ENCODE results near the gene PRPF19.

PRPF19 gene

GRCh38 chr11:60855726-60856633, 50.4 kb downstream of the PRPF19 start, which contains the start of gene PTGDR2:
Gene PTGDR2 (minus strand): TSS chr11:60855950. CDS start chr11:60853722, 2,228 bp downstream.
- no peak for DNase-seq

GRCh38 chr11:60854847-60855725, 51.3 kb downstream of the PRPF19 start:
- DNase-seq, result no peak

GRCh38 chr11:60854140-60854846, 52.1 kb downstream of the PRPF19 start:
- no peak for DNase-seq

GRCh38 chr11:60852982-60853950, 53.1 kb downstream of the PRPF19 start:
- no peak for DNase-seq

GRCh38 chr11:60852117-60852981, 54.0 kb downstream of the PRPF19 start:
- DNase-seq, result no peak

GRCh38 chr11:60851327-60852104, 54.9 kb downstream of the PRPF19 start:
- DNase-seq, result no peak

DNA sequence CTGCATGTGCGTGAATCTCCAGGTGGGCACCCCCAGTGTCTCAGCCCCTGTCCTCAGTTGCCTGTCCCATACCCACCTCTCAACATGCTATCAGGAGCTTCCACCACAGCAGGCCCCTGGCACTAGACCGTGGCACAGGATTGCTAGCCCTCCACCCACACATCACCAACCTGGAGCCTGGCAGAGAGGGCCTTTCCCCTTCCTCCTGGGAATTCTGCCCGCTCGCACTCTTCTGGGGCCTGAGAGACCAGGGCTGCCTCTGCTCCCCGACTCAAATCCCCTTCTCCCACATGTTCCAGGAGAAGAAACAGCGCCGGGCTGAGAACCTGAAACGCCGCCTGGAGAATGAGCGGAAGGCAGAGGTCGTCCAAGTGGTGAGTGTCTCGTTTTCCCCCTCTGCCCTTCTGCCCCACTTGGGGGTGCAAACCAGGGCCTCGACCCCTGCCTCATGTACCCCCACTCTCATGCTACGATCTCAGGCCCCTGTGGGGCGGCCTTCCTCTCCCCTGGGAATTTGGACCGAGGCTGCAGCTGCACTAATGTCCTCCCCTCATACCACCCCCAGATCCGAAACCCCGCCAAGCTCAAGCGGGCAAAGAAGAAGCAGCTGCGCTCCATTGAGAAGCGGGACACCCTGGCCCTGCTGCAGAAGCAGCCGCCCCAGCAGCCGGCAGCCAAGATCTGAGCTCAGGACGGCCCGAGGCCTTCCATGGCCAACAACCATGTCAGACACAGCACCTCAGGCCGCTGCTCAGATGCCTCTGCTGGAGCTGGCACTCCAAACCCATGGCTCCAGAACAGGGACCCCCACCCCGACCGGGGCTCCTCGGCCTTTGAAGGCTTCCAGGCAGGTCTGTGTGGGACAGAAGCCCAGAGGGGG, 56.5 kb downstream of the PRPF19 start:
- DNase-seq, result no peak

DNA sequence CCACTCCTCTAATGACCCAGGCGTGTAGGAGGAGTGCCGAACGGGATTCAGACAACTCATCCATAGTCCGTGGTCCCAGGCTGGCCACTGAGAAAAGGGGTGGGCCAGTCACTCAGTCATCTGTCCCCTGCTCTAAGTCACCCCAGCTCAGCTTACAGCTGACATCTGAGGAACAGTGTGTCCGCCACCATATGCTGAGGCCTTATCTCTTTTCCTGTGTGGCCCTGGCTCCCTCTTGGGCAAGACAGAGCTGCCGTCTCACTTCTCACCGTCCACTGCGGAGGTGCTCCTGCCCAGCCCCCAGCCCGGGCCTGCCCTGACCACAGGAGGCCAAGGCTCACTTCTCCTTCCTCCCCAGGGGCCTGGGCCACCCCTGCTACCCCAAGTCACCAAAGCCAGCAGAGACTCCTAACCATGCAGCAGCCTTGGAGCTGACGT, 57.7 kb downstream of the PRPF19 start:
- no peak for DNase-seq

DNA sequence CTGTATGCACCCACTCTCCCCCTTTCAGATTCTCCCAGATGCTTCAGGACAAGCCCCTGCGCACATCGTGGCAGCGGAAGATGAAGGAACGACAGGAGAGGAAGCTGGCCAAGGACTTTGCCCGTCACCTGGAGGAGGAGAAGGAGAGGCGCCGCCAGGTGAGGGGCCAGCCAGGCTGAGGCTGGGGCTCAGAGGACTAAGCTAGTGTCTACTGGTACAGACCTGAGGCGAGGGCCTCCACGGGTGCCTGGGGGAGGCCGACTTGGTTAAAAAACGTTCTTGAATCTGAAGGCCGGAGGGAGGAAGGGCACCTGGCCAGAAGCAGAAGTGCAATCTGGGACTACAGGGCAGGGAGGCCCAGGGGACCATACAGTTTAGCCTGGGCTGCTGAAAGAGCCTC, 58.5 kb downstream of the PRPF19 start:
- DNase-seq, result no peak

DNA sequence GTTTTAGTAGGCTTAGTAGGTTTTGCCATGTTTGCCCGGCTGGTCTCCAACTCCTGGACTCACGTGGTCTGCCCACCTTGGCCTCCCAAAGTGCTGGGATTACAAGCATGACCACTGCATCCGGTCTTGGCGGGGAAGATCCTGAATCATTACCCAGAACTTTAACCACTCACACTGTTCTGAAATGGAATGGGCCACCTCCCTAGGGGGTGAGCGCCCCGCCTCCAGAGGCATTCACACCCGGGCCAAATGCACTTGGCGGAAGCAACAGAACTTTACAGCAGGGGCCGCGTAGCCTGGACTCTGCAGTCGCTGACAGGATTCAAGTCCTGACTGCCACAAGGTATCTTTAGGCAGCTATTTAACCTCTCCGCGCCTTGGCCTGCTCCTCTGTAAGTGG, 59.1 kb downstream of the PRPF19 start:
- no peak for DNase-seq

DNA sequence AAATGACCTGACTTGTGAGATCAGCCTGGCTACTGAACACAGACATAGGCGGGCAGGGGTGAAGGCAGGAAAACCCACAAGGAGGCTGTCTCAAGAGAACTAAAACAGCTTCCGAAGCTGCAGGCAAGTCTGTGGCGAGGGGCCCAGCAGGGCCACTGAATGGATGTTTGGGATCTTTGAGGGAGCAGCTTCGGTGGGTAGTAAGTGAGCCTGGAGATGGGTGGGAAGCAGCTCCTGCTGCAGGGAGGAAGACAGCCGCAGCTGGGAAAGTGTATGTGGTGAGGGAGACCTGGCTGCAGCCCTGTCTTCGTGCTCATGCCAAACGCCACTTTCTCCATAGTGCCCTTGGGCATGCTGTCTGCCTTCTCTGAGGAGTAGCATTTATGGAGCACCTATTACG, 61.0 kb downstream of the PRPF19 start:
- no peak for DNase-seq

DNA sequence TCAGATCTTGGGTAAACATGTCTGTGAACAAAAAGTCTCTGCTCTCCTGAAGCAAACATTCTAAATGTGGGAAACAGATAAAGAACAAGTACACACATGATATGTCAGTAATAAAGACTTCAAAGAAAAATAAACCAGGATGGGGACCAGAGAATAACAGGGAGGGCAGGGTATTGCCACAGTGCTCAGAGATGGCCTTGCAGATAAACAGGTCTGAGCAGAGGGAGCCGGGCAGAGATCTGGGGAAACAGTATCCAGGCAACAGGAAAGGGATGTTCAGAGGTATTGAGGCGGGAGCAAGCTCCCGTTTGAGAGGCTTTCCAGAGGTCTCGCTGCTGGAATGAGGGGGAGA, 61.5 kb downstream of the PRPF19 start:
- DNase-seq, result no peak

- DNase-seq, result no peak
Measured at GRCh38 chr11:60844045-60844869, 62.1 kb downstream of the PRPF19 start.

- DNase-seq, result no peak
Measured at GRCh38 chr11:60842668-60843600, 63.5 kb downstream of the PRPF19 start.

GRCh38 chr11:60841797-60842667, 64.4 kb downstream of the PRPF19 start, which contains the start of gene CCDC86:
Gene CCDC86 (plus strand): TSS chr11:60842113. CDS start chr11:60842125, 12 bp downstream.
- peak; percentile 90 for DNase-seq
